Tibial nerve (tissue), 4 donors: ENCODE measurements around the gene USE1. TPM values are rescaled to one million over a fixed set of nuclear protein-coding genes. Genes with fewer than 3 reads are reported as not detected.

ENCODE experiments used
- DNase-seq, 2 donors: peaks; one replicate each; pipeline ENCODE4 v3.0.0-alpha.2; 2019; ENCODE audit warnings: low spot score in 2 of 2
- H3K27ac ChIP-seq, 4 donors: fragments of 200-600 bp; sonication (generic) in 3 of 4; one replicate each; pipeline ENCODE4 v1.5.1; 2017 to 2019; ENCODE audit warnings: mild to moderate bottlenecking in 1 of 4
- H3K27me3 ChIP-seq, 2 donors: fragments of 200-600 bp; sonication (generic) in 1 of 2; one replicate each; pipeline versions ENCODE4 v1.5.1 to v1.6.0; 2017 to 2019
- H3K36me3 ChIP-seq, 3 donors: fragments of 200-600 bp; sonication (generic); one replicate each; pipeline ENCODE4 v1.5.1; 2018 to 2019
- H3K4me1 ChIP-seq, 4 donors: fragments of 200-600 bp; sonication (generic) in 3 of 4; one replicate each; pipeline ENCODE4 v1.5.1; 2017 to 2019
- H3K4me3 ChIP-seq, 4 donors: fragments of 200-600 bp; sonication (generic) in 3 of 4; one replicate each; pipeline ENCODE4 v1.5.1; 2017 to 2019; ENCODE audit warnings: mild to moderate bottlenecking in 1 of 4, moderate library complexity in 1 of 4
- H3K9me3 ChIP-seq, 4 donors: fragments of 200-600 bp; sonication (generic) in 3 of 4; one replicate each; pipeline ENCODE4 v1.5.1; 2017 to 2019
- CTCF ChIP-seq, 5 experiments: fragments of 200-600 bp in 3 of 5; fragments of 450-650 bp in 2 of 5; sonication (generic) in 3 of 5; IDR thresholded peaks; one replicate each; pipeline ENCODE4 v1.5.1; 2016 to 2019; ENCODE audit warnings: antibody characterized with exemption in 5 of 5, mild to moderate bottlenecking in 3 of 5, moderate library complexity in 2 of 5
- EP300 ChIP-seq, 2 donors: sonication (generic); formaldehyde crosslinking; IDR thresholded peaks; one replicate each; pipeline ENCODE4 v1.6.1; 2017; ENCODE audit warnings: antibody characterized with exemption in 2 of 2, mild to moderate bottlenecking in 1 of 2
- POLR2A ChIP-seq, 2 donors: fragments of 450-650 bp; IDR thresholded peaks; one replicate each; pipeline ENCODE4 v1.6.1; 2017; ENCODE audit warnings: antibody characterized with exemption in 2 of 2, mild to moderate bottlenecking in 2 of 2, moderate library complexity in 2 of 2
- WGBS, 2 donors: methylation state at CpG; one replicate each; pipeline ENCODE4 v1.1.5; 2018; 5-methylcytosine and 5-hydroxymethylcytosine counted together
- total RNA-seq, 4 donors: library from RNA; depleted of rRNA; stranded (reverse); fragments of >200 nt; gene quantifications; one replicate each; pipeline ENCODE4 v1.1.0, GENCODE V29; 2016

Gene USE1
- total RNA-seq, 4 donors from 2014 or later = 17.4 to 50.0 (median 28.0) TPM

GRCh38 chr19:17244618-17245534 lies 29.7 kb downstream of the USE1 start:
- Histone ChIP-seq H3K27me3 (no peaks in the 10 kb centered on the region), H3K27ac (peak overlapping the region; percentile 43 to 87 (median 84)), H3K9me3 (no peaks in the 10 kb centered on the region), H3K36me3 (peaks cover 0 to 10% (median 0%) of the 10 kb centered on the region in 3 donors), H3K4me1 (peaks cover 0 to 66% (median 37%) of the 10 kb centered on the region in 4 donors), H3K4me3 (peak overlapping the region; percentile 66 to 86 (median 72))
- WGBS, 2 donors = 0 to 1% methylated on average over 26 to 39 of the region's 100 CpGs
- DNase-seq = no peak
- TF ChIP-seq EP300 (IDR thresholded peaks at IDR 0.05) (no peak), CTCF (IDR thresholded peaks at IDR 0.05) (no peak), POLR2A (IDR thresholded peaks at IDR 0.05) (no peak)

GRCh38 chr19:17245535-17245984 lies 30.4 kb downstream of the USE1 start, which contains the start of gene NR2F6:
Gene NR2F6, minus strand, starts transcription at chr19:17245919. Its CDS starts 699 bp downstream, at chr19:17245220.
- TF ChIP-seq POLR2A (IDR thresholded peaks at IDR 0.05) = peak in 1 of 2 donors; percentile 46
- no peak for TF ChIP-seq CTCF (IDR thresholded peaks at IDR 0.05)
- TF ChIP-seq EP300 (IDR thresholded peaks at IDR 0.05) = no peak
- Histone ChIP-seq H3K4me1 (peaks cover 0 to 66% (median 37%) of the 10 kb centered on the region in 4 donors), H3K9me3 (no peaks in the 10 kb centered on the region), H3K27me3 (no peaks in the 10 kb centered on the region), H3K27ac (peak within 1 kb of the TSS; percentile 43 to 93 (median 86)), H3K36me3 (peaks cover 0 to 4% (median 0%) of the 10 kb centered on the region in 3 donors), H3K4me3 (peak within 1 kb of the TSS; percentile 66 to 86 (median 72))
- WGBS, 2 donors = 0 to 1% methylated on average over 19 to 45 of the region's 72 CpGs
- DNase-seq = no peak

- WGBS, 2 donors = 9 to 15% methylated on average over 20 of the region's 21 CpGs
These were observed 31.7 kb downstream of the USE1 start for GRCh38 chr19:17246681-17247425.

GRCh38 chr19:17248011-17248776 lies 33.0 kb downstream of the USE1 start:
- TF ChIP-seq EP300 (IDR thresholded peaks at IDR 0.05) = no peak
- H3K9me3 ChIP-seq = no peaks in the 10 kb centered on the region
- peaks cover 0 to 45% (median 21%) of the 10 kb centered on the region in 4 donors for H3K4me1 ChIP-seq
- no peak overlapping the region for H3K4me3 ChIP-seq
- 53 to 58% methylated on average over 20 to 21 of the region's 21 CpGs for WGBS, 2 donors
- no peaks in the 10 kb centered on the region for H3K36me3 ChIP-seq
- no peak for DNase-seq
- H3K27me3 ChIP-seq = no peaks in the 10 kb centered on the region
- H3K27ac ChIP-seq = peak overlapping the region in 3 of 4 donors; percentile 52 to 86 (median 64)

More at GRCh38 chr19:17246681-17247425, 31.7 kb downstream of the USE1 start:
- Histone ChIP-seq H3K27ac (peak overlapping the region; percentile 39 to 93 (median 86)), H3K36me3 (no peaks in the 10 kb centered on the region), H3K9me3 (no peaks in the 10 kb centered on the region), H3K4me1 (peaks cover 0 to 59% (median 34%) of the 10 kb centered on the region in 4 donors), H3K27me3 (no peaks in the 10 kb centered on the region), H3K4me3 (peak overlapping the region; percentile 52 to 76 (median 66))
- TF ChIP-seq POLR2A (IDR thresholded peaks at IDR 0.05) (no peak), EP300 (IDR thresholded peaks at IDR 0.05) (no peak), CTCF (IDR thresholded peaks at IDR 0.05) (no peak)
- DNase-seq = peak in 1 of 2 donors; percentile 28
